ENCODE measurements around the gene NSD2.

Gene NSD2

GRCh38 chr4:1864076-1865008 lies 6.9 kb upstream of the NSD2 start:
- no peak for DNase-seq (ENCODE audit: low read depth)

DNA sequence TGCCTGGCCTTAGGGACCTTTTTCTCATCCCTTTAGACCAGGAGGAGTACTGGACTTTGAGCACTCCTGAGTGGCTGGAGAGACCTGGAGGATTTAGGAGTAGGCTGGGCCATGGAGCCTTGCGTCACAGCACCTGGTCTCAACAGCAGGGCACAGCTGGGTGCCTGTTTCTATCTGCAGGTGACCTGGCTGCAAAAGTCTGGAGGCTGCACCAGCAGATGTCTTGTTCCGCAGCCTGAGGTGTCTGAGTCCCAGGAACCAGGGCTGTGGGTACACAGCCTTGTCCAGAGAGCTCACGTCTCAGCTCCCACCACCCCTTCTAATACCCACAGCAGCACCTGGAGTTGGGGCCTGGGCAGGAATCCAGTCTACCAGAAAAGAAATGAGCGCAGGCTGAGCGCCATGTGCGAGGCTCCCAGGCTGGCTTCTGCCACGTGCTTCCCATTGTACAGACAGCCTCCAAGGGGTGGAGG lies 5.0 kb upstream of the NSD2 start:
- DNase-seq (ENCODE audit: low read depth): no peak

DNA sequence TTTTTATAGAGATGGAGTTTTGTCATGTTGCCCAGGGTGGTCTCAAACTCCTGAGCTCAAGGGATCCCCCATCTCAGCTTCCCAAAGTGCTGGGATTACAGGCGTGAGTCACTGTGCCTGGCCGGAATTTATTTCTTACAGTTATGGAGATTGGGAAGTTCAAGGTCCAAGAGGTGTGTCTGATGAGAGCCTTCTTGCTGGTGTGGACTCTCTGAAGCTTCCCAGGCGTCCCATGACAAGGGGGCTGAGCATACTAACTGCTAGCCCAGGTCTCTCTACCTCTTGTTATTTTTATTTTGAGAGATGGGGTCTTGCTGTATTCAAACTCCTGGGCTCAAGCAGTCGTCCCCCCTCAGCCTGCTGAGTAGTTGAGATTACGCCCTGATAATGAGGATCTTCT lies 2.9 kb upstream of the NSD2 start:
- DNase-seq (ENCODE audit: low read depth): no peak

- no peak for DNase-seq (ENCODE audit: low read depth)
Observed at GRCh38 chr4:1868912-1869311, 2.3 kb upstream of the NSD2 start.

- no peak for DNase-seq (ENCODE audit: low read depth)
Observed at GRCh38 chr4:1869530-1870327, 1.5 kb upstream of the NSD2 start.

- DNase-seq (ENCODE audit: low read depth): peak; percentile 66
Observed at GRCh38 chr4:1870328-1870577, 940 bp upstream of the NSD2 start.

GRCh38 chr4:1871471-1872021 lies 353 bp downstream of the NSD2 start:
- DNase-seq (ENCODE audit: low read depth): no peak

- no peak for DNase-seq (ENCODE audit: low read depth)
Observed at GRCh38 chr4:1872870-1873269, 1.7 kb downstream of the NSD2 start.

DNA sequence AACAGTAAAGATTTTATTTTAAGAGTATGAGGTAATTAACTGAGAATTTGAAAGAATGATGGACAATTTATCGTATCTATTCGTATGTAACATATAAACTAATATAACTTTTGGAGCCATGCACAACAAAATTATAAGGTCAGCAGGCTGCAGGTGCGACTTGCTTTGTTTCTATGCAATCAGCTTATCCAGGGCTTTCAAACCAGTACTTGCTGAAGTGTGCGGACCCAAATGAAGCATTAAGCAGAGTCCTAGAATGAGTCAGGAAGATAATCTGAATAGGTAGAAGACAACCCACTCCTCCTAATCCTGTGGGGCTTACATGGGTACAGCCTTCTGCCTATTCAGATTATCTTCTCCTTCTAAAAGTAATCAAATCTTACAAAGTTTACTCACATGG lies 2.1 kb downstream of the NSD2 start:
- no peak for DNase-seq (ENCODE audit: low read depth)

GRCh38 chr4:1873776-1874175 lies 2.6 kb downstream of the NSD2 start:
- no peak for DNase-seq (ENCODE audit: low read depth)

DNA sequence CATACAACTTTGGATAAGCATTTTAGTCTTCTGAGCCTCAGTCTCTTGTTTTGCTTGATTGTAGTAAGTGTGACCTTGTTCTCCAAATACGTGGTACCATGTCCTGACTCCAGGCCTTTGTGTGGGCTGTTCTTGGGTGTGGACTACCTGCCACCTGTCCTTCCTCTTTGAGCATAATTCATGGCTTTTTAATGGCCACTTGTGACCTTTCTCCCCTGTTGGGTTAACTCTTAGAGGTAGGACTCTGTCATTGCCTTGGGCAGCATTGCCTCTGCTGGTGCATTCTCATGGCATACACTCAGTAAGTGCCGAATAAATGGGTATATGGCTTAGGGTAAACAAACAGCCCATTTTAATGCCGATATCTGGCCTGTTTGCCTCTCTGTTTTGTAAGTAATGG lies 3.0 kb downstream of the NSD2 start:
- no peak for DNase-seq (ENCODE audit: low read depth)

DNA sequence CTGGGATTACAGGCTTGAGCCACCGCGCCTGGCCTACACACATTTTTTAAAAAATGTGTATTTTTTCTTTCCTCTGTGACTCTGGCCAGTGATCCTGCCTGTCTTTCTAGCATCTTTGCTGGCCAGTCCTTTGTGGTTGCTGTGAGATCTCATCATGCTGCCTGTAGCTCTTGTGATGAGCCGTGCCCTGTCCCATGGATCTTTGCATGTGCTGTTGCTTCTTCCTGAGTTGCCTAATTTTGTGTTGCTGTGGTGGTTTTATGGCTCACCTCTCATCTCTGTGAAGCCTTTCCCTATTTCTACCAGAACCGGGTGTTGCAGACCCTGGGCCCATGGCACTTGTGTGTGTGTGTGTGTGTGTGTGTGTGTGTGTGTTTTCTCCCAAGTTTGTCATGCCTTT lies 8.3 kb downstream of the NSD2 start:
- no peak for DNase-seq (ENCODE audit: low read depth)

DNA sequence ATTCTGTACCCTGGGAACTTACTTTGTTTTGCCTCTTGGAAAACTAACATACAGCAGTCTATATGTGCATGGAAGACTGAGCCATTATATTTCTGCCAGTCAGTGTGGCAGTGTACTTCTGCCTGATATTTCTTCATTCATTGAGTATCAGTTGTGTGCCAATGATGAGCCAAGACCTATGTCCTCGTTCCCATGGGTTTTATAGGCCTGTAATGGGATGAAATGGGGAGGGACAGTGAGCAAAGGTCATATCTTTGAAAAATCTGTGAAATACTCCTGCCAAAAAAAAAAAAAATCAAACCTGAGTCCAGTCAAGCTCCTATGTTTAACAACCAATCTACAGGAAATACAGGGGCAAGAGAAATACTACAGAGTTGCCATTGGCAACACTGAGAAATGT lies 9.1 kb downstream of the NSD2 start:
- DNase-seq (ENCODE audit: low read depth): no peak

DNA sequence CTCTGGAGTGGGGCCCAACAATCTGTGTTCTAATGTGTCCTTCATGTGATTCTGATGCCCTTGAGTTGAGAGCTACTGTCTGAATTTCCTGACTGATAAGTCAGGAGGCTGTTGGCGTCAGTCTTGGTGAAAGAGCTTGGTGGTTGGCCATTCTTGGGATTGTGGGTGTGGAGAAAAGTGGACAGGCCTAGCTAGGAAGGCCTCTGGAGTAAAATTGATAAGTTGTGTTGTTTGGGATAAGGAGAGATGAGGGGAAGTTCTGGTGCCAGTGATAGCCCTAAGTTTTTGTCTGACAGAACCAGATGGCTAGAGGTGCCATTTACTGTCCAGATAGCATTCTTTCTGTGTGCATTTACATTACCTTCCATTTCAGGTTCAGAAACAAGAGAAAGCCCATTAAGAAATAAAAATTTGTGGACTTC lies 11.7 kb downstream of the NSD2 start:
- no peak for DNase-seq (ENCODE audit: low read depth)

DNA sequence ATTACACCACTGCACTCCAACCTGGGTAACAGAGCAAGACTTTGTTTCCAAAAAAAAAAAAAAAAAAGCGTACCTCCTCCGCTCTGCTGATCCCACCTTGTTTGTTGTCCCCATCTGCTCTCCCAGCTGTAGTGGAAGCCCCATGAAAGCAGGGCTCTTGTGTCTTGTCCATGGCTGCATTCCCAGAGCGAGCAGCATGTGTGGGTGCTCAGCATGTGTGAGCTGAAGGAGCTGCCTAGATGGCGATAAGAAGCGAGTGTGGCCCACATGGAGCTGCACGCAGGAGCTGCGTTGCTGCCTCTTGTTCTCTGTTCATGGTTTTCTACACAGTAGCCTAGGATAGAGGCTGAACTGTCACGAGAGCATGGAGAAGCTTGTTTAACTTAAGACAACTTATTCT lies 12.4 kb downstream of the NSD2 start:
- DNase-seq (ENCODE audit: low read depth): no peak

DNA sequence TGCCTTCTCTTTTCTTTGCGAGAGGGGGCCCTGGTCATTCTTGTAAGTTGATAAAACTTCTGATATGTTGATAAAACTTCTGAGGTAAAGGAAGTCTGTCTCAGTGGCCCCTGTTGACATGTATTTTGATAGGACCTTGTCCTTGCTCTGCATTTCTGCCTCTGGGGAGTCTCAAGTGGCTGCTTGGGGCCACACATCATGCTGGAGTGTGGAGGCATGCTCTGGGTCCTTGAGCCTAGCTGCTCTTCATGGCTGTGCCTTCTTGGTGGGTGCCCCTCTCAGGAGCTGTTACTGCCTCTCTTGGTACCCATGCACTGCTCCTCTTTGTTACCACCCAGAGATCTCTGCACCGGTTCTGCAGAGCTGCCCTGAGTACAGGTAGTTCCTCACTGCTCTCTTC lies 14.2 kb downstream of the NSD2 start:
- DNase-seq (ENCODE audit: low read depth): no peak

- DNase-seq (ENCODE audit: low read depth): no peak
Observed at GRCh38 chr4:1887052-1887451, 15.9 kb downstream of the NSD2 start.

- DNase-seq (ENCODE audit: low read depth): no peak
Observed at GRCh38 chr4:1890979-1891570, 19.9 kb downstream of the NSD2 start.

DNA sequence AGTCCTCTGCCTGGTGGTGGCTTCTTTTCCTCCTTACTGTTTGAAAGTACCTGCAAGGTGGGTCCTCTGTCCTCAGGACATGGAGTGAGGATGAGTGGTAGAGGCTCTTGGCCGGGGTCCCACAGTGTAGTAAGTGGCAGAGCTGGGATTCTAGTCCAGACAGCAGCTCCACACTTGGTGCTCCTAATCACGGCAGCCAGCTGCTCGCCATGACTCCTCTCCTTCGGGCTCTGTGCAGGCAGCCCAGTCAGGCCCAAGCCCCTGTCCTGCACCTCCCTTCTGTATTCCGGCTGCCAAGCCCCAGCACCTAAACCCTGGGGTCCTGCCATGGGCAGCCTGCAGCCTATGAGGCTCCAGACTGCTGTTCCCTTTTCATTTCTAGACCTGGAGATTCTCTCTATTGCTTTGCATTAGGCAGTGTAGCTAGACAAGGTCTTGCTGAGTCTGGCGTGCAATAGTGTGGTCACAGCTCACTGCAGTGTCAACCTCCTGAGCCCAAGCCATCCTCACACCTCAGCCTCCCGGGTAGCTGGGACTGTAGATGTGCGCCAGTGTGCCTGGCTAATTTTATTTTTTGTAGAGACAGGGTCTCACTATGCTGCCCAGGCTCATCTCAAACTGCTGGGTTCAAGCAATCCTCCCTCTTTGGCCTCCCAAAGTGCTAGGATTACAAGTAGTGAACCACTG lies 24.9 kb downstream of the NSD2 start:
- no peak for DNase-seq (ENCODE audit: low read depth)

- DNase-seq (ENCODE audit: low read depth): no peak
Observed at GRCh38 chr4:1896658-1896991, 25.4 kb downstream of the NSD2 start.

- DNase-seq (ENCODE audit: low read depth): no peak
Observed at GRCh38 chr4:1898007-1898406, 26.8 kb downstream of the NSD2 start.

- no peak for DNase-seq (ENCODE audit: low read depth)
Observed at GRCh38 chr4:1898681-1899080, 27.5 kb downstream of the NSD2 start.
